D721Med (cell line): ENCODE results near the gene GRIK4.

ENCODE experiments used
- DNase-seq: peaks from one replicate; pipeline ENCODE4 v3.0.0; 2011; ENCODE audit warnings: low spot score; ENCODE audit not compliant: insufficient read length
- FAIRE-seq: peaks from 2 replicates; lab custom pipeline; 2011; peaks lifted over from hg19 to GRCh38; lab: Jason Lieb, UNC
- TF ChIP-seq, protein P1 (sequence below): IDR thresholded peaks from 2 replicates; pipeline ENCODE4 v1.5.1; 2012; ENCODE audit warnings: mild to moderate bottlenecking, control low read depth; ENCODE audit not compliant: insufficient read depth; ENCODE audit errors: missing control alignments

The GRIK4 gene

DNA sequence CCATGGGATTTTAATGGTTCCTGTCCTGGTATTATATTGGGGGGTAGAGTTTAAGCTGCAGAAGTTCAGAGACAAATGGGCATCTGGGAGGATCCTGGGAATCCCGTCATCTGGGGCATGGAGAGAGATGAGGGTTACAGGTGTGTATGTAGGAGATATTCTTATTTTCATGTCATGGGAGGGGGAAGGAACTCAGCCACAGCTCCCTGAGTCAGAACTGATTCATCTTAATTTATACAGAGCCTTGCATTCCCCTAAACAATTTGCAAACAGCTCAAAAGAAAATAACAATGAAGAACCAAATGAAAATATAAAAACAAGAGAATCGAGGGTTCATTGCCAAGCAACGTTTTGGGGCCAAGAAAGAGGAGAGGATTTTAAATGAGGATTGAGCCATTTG, 356.4 kb downstream of the GRIK4 start:
- FAIRE-seq (no peak), DNase-seq (no peak)
- TF ChIP-seq, protein P1, sequence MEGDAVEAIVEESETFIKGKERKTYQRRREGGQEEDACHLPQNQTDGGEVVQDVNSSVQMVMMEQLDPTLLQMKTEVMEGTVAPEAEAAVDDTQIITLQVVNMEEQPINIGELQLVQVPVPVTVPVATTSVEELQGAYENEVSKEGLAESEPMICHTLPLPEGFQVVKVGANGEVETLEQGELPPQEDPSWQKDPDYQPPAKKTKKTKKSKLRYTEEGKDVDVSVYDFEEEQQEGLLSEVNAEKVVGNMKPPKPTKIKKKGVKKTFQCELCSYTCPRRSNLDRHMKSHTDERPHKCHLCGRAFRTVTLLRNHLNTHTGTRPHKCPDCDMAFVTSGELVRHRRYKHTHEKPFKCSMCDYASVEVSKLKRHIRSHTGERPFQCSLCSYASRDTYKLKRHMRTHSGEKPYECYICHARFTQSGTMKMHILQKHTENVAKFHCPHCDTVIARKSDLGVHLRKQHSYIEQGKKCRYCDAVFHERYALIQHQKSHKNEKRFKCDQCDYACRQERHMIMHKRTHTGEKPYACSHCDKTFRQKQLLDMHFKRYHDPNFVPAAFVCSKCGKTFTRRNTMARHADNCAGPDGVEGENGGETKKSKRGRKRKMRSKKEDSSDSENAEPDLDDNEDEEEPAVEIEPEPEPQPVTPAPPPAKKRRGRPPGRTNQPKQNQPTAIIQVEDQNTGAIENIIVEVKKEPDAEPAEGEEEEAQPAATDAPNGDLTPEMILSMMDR = no peak

DNA sequence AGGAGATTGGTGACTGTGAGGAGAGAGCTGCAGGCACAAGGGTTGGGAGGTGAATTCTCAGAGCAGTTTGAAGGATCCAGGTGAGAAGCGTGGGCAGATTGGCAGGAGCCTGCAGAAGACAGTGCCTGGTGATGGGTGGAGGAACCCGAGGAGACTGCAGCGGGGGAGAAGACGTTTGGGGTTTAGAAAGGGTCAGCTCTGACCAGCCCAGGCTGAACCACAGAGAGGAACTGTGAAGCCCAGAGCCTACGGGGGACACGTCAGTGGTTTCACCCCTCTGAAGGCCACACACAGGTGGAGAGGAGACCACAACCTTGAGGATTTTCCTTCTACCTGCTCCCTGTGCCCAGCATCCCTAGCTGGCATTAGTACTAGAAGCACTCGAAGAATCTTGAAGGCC, 357.5 kb downstream of the GRIK4 start:
- FAIRE-seq (no peak), DNase-seq (no peak)
- TF ChIP-seq, protein P1 = no peak

DNA sequence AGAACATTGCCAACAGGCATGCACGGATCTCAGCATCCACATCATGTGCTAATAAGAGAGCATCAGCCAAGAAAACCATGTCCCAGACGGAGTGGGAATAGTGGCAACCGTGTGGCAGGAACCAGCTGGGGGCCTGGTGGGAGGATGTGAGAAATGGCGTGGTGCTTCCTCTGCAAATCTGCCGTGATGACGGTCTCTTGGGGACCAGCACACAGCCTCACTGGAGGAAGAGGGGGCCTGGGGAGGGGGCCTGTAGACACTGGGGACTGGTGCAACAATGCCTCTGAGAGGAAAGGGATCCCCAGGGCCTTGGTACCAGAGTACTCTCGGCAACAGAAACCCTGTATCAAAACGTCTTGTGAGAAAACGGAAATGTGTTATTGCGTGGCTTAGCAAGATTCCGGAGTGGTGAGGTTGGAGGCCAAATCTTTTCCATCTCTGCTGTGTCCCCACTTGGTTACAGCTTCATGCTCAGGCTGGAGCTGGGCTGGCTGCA, 358.0 kb downstream of the GRIK4 start:
- DNase-seq = no peak
- TF ChIP-seq, protein P1 = no peak
- no peak for FAIRE-seq

DNA sequence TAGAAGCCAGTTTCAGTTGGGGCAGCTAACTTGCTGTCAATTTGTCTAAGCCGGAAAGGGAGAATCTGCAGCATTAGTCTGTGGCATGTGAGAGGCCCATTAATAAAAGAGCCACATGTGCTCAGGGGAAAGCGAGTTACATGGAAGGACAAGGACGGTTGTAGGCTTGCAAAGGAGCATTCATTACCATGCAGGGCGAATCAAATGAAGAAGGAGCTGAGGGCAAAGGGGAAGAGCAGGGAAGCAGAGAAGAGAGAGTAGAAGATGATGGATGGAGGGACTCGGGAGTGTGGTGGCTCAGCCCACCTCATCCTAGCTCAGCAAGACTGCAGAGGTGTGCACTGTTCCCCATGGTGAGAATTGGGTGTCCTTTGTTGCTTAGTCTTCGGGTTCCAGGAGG, 359.6 kb downstream of the GRIK4 start:
- TF ChIP-seq, protein P1 = no peak
- DNase-seq (no peak), FAIRE-seq (no peak)

DNA sequence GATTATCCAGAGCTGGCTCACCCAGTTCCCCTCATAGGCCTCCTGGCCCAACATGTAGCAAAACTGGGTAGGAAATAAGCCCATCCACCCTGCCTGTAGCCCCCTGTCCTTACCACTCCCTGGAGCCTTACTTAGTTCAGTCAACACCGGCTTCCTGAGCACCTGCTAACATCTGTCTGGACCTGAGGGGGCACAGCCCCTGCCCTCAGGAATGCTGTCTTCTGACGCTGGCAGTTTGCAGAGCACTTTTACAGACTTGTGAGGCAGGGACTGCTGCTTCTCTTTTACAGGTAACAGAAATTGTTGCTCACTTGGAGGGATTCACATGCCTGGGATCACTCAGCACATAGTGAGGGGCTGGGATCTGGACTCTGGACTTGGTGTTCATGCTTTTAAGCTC, 360.4 kb downstream of the GRIK4 start:
- FAIRE-seq = no peak
- DNase-seq = no peak
- TF ChIP-seq, protein P1 = no peak

DNA sequence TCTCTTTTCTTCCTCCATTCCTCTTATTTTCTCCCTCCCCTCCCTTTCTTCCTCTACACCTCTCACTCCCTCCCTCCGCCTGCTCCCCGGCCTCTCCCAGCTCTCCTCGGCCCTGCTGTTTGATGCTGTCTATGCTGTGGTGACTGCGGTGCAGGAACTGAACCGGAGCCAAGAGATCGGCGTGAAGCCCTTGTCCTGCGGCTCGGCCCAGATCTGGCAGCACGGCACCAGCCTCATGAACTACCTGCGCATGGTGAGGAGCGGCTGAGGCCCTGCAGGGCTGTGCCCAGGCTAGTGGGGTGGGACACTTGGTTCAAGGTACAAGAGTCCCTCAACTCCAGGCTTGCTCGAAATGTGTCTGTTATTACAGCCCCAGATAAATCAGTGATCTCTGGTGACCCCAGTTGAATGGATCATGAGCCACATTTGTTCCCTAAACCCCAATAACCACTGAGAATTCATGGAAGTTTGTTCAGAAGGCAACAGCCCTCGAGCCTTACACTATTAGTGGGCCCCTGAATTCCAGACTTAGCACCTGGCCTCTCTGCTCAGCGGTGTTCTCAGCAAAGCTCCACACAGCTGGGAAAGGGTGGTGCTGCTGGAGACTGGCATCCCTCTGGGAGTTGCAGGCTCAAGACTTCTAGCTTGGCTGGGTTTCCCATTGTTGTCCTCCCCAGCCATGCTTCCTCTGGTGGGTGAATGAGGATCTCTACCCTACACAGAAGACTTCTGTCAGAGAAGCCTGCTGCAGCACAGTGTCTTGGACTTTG, 362.6 kb downstream of the GRIK4 start:
- no peak for DNase-seq
- no peak for FAIRE-seq
- TF ChIP-seq, protein P1 = no peak

DNA sequence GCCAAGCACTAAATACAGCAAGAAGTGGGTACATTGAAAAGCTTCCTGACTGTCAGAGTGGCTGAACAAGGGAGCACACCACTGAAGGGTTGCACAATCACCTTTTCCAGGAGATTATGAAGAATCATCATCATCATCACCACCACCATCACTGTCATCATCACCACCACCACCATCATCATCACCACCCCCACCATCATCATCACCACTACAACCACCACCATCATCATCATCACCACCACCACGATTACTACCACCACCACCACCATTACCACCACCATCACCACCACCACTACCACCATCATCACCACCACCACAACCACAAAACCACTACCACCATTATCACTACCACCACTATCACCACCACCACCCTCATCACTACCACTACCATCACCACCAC, 364.4 kb downstream of the GRIK4 start:
- no peak for DNase-seq
- TF ChIP-seq, protein P1 = no peak
- no peak for FAIRE-seq
